Keratinocyte (primary cell): ENCODE data around the gene NSF.

Source experiments
- CTCF ChIP-seq, 3 experiments: IDR thresholded peaks in 1 of 3; conservative IDR thresholded peaks in 1 of 3; optimal IDR thresholded peaks in 1 of 3; 2 replicates in 2 of 3; 3 replicates in 1 of 3; pipeline versions ENCODE3 to v1.5.1; 2011; ENCODE audit warnings: low read length in 3 of 3, mild to moderate bottlenecking in 3 of 3, moderate library complexity in 2 of 3, control low read depth in 1 of 3, inconsistent platforms in 1 of 3; ENCODE audit not compliant: insufficient read depth in 2 of 3; ENCODE audit errors: extremely low read depth in 1 of 3
- EZH2 ChIP-seq: IDR thresholded peaks from one replicate; pipeline ENCODE4 v1.6.1; 2012; ENCODE audit warnings: inconsistent platforms, mild to moderate bottlenecking, low read length, moderate library complexity

- no peak for TF ChIP-seq CTCF (optimal IDR thresholded peaks at IDR 0.05 in 1 of 3, IDR thresholded peaks at IDR 0.05 in 1 of 3, conservative IDR thresholded peaks at IDR 0.05 in 1 of 3; ENCODE audit: extremely low read depth in 1 of 3, insufficient read depth in 2 of 3, low read length in 3 of 3)
- no peak for TF ChIP-seq EZH2
These were observed 173.7 kb downstream of the NSF start for GRCh38 chr17:46764000-46764708.
